AG09319 (cell line): Measurements from ENCODE around the gene DMP1.

ENCODE experiments used
- DNase-seq: peaks from one replicate; pipeline ENCODE4 v3.0.0-alpha.2; 2010; ENCODE audit warnings: low read depth; ENCODE audit errors: extremely low read depth
- TF ChIP-seq, protein P1 (sequence below): IDR thresholded peaks from 2 replicates; pipeline ENCODE4 v1.5.1; 2011; ENCODE audit warnings: low read depth, mild to moderate bottlenecking, inconsistent platforms, low read length, moderate library complexity

DMP1 gene

DNA sequence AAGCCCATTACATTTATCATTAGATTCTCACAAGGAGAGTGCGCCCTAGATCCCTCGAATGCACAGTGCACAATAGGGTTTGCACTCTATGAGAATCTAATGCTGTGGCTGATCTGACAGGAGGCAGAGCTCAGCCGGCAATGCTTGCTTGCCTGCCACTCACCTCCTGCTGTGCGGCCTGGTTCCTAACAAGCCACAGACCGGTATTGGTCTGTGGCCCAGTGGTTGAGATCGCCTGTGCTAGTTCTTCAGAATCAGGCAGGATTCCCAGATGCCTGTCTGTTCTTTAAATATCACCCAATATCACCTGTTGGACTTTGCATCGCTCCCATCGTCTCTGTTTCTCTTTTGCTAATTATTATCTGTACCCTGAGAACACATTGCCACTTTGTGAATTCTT is 27.8 kb upstream of the DMP1 start:
- DNase-seq, result no peak
- TF ChIP-seq, protein P1, sequence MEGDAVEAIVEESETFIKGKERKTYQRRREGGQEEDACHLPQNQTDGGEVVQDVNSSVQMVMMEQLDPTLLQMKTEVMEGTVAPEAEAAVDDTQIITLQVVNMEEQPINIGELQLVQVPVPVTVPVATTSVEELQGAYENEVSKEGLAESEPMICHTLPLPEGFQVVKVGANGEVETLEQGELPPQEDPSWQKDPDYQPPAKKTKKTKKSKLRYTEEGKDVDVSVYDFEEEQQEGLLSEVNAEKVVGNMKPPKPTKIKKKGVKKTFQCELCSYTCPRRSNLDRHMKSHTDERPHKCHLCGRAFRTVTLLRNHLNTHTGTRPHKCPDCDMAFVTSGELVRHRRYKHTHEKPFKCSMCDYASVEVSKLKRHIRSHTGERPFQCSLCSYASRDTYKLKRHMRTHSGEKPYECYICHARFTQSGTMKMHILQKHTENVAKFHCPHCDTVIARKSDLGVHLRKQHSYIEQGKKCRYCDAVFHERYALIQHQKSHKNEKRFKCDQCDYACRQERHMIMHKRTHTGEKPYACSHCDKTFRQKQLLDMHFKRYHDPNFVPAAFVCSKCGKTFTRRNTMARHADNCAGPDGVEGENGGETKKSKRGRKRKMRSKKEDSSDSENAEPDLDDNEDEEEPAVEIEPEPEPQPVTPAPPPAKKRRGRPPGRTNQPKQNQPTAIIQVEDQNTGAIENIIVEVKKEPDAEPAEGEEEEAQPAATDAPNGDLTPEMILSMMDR, result no peak

DNA sequence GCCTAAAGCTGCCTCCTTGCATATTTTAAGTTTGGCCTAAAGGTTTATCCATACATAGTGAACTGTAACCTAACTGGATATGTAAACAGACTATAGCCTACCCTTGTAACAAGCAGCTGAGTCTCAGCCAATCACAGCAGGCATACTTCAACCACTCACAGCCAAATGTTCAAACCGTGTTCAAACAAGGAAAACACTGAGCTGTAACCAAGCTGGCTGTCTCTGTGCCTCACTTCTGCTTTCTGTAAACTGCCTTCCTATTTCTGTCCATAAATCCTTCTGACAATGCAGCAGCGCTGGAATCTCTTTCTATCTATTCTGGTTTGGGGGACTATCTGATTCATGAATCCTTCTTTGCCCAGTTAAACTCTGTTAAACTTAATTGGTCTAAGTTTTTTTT is 25.4 kb upstream of the DMP1 start:
- DNase-seq, result no peak
- TF ChIP-seq, protein P1, result no peak

DNA sequence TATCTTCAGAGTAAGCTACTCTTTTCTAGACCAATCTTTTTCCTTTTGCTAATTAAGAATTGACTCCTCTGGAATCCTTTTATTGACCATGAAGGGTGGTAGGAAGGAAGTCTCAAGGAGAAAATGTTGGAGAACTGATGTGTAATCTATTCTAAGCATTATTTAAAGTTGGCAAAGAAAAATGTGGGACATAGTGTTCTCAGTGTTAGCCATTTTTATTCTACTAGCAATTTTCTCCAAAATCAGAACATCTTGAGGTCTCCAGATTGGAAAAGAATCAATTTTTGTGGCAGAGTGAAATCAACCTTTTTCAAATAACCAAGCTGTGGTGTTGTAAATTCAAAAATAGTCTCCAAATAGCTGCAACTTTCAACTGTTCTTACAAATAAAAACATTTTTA is 18.4 kb upstream of the DMP1 start:
- DNase-seq, result no peak
- TF ChIP-seq, protein P1, result no peak

DNA sequence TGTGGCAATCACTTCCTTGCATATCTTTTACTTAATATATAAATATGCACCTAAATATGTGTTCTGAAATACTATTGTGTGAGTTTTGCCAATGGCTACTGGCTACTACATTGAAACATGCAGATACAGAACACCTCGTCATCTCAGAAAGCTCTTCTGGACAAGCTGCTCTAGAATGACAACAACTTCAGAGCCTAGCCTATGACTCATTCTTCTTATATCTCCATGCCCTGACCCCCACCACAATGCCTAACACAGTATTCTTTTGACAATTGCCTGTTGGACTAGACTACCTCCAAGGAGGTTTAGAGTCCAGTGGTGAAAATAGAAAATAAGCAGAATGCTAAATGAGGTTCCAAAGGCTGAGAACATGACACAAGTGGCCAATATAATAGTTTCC is 17.6 kb upstream of the DMP1 start:
- no peak for DNase-seq
- TF ChIP-seq, protein P1, result no peak

DNA sequence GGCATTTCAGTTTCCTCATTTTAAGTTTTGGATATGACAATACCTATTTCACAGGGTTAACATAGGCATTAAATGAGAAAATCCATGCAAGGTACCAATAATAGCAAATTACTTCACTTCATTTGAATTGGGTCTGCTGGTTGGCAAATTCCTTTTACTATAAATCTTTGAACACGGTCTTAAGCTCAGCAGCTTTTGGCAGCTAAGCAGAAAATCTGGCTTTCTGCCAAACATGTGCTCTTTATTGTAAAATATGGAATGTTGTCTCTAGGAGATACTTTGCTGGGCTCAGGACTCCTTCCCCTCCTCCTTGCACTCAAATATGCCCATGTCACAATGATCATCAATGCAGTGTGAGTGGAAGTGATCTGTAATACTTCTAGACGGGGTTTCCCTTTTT is 16.8 kb upstream of the DMP1 start:
- TF ChIP-seq, protein P1, result no peak
- DNase-seq, result no peak

DNA sequence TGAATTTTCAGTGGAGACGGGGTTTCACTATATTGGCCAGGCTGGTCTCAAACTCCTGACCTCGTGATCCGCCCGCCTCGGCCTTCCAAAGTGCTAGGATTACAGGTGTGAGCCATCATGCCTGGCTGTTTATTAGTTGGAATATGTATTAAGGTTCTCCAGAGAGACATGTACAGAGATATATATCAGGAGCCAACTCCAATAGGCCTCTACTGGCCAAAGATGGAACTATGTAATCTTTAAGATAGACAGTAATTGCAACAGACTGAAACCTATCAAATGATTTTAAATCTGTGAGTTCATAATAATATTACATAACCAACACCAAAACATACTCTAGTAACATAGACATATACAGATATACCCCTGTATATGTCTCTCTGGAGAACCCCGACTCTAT is 5.8 kb upstream of the DMP1 start:
- no peak for DNase-seq
- TF ChIP-seq, protein P1, result no peak

DNA sequence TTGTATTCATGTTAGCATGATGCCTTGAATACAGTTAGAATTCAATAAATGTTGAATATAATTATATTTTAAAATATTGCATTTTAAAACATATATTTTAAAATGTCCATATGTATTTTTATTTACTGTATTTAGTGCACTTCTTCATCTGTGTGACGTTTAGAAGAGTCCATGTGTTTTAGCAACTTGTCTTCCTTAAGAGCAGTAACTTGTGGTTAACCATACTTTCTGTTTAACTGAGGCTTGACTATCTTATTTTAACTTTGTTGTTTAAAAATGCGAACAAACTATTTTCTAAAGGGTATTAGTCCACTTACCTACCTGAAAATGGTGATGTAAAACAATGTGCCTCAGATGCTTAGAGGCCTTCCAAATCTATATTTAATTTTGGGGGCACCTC is 858 bp downstream of the DMP1 start:
- DNase-seq, result no peak
- TF ChIP-seq, protein P1, result no peak
